NB4 (cell line): ENCODE measurements around the gene IER3IP1.

Experiments
- DNase-seq: peaks from one replicate; pipeline ENCODE4 v3.0.0; 2010; ENCODE audit warnings: low read depth
- H3K4me3 ChIP-seq: one replicate; pipeline ENCODE4 v1.5.1; 2011; ENCODE audit warnings: mild to moderate bottlenecking, low read depth, low read length, moderate library complexity
- CTCF ChIP-seq: IDR thresholded peaks from one replicate; pipeline ENCODE4 v1.5.1; 2012; ENCODE audit warnings: low read depth, low read length
- MAX ChIP-seq: IDR thresholded peaks from 2 replicates; pipeline ENCODE4 v1.6.1; 2011; ENCODE audit warnings: low read depth, low read length
- MYC ChIP-seq: IDR thresholded peaks from 2 replicates; pipeline ENCODE4 v1.6.1; 2011; ENCODE audit warnings: low read depth, low read length
- POLR2A ChIP-seq: IDR thresholded peaks from 2 replicates; pipeline ENCODE4 v1.6.1; 2011; ENCODE audit warnings: mild to moderate bottlenecking; ENCODE audit not compliant: insufficient read length; ENCODE audit errors: extremely low read depth

IER3IP1 gene

GRCh38 chr18:47113796-47114540 lies 62.2 kb downstream of the IER3IP1 start:
- H3K4me3 ChIP-seq: no peak overlapping the region
- TF ChIP-seq MAX (no peak), POLR2A (no peak), CTCF (no peak), MYC (no peak)
- no peak for DNase-seq

GRCh38 chr18:47110492-47111274 lies 65.5 kb downstream of the IER3IP1 start:
- no peak overlapping the region for H3K4me3 ChIP-seq
- no peak for TF ChIP-seq CTCF
- no peak for DNase-seq

- H3K4me3 ChIP-seq: no peak overlapping the region
- no peak for DNase-seq
- TF ChIP-seq CTCF (no peak), MAX (no peak), MYC (no peak), POLR2A (no peak)
Measured at GRCh38 chr18:47109720-47110119, 66.4 kb downstream of the IER3IP1 start.

- no peak for DNase-seq
- H3K4me3 ChIP-seq: no peak overlapping the region
- no peak for TF ChIP-seq MYC
- no peak for TF ChIP-seq MAX
- no peak for TF ChIP-seq POLR2A
- TF ChIP-seq CTCF: no peak
Measured at GRCh38 chr18:47108998-47109405, 67.2 kb downstream of the IER3IP1 start.

GRCh38 chr18:47108373-47108772 lies 67.8 kb downstream of the IER3IP1 start:
- H3K4me3 ChIP-seq: no peak overlapping the region
- no peak for DNase-seq
- no peak for TF ChIP-seq CTCF
